CD4-positive, alpha-beta T cell treated with Interleukin-6 at 100 ng/mL for 8 hours (primary cell): ENCODE data around the gene POU5F1.

Source experiments
- DNase-seq: peaks from one replicate; pipeline ENCODE4 v3.0.0-alpha.2; 2020; ENCODE audit warnings: mixed read lengths, low spot score

Gene POU5F1

DNA sequence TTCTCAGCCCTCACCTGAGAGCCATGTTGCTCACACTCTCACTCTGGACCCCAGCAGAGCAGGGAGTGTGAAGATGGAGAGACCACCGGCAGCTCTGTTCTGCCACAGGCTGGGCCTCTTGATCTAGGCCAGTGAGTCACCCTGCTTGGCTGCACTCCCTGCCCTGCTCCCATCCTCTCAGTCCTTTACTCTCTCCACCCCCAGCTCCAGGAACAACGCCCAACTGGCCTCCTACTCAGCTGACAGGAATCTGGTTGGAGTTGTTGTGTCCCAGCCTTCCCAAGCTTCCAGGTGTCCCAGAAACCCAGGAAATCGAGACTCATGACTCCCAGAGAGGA lies 56.0 kb downstream of the POU5F1 start, which contains the start of gene PSORS1C1:
Gene PSORS1C1 (plus strand): TSS at position 260 of the 338 bp plus-strand sequence. CDS start 14,833 bp downstream, outside the sequence.
- no peak for DNase-seq
